Activated naive CD4-positive, alpha-beta T cell treated with anti-CD3 and anti-CD28 coated beads, Interleukin-2, amount 10 ng/mL, durations not matched to agents 7 days and 5 days (primary cell): ENCODE data around the gene GBF1.
"Not testable (repeated sequence)": the region's sequence is repeated elsewhere in the genome, so short reads cannot be mapped to it uniquely, and the experiment has no call there.

Experiments used
- CTCF ChIA-PET: fragments of 350-600 bp; sonication (Branson Sonifier 250); formaldehyde crosslinking; loops from one replicate; lab custom pipeline; 2021; ENCODE audit warnings: antibody characterized with exemption; lab: Charles Lee
- DNase-seq: peaks from one replicate; pipeline ENCODE4 v3.0.0-alpha.2; 2020
- H3K27ac Mint-ChIP-seq: one replicate; pipeline ENCODE4 v1.8.0; 2021; ENCODE audit warnings: mild to moderate bottlenecking, moderate library complexity, mixed read lengths
- H3K27me3 Mint-ChIP-seq: one replicate; pipeline ENCODE4 v1.8.0; 2021; ENCODE audit warnings: mild to moderate bottlenecking, mixed read lengths
- H3K36me3 Mint-ChIP-seq: one replicate; pipeline ENCODE4 v1.8.0; 2021; ENCODE audit warnings: mixed read lengths
- H3K4me1 Mint-ChIP-seq: one replicate; pipeline ENCODE4 v1.8.0; 2021; ENCODE audit warnings: mixed read lengths
- H3K4me3 Mint-ChIP-seq: one replicate; pipeline ENCODE4 v1.8.0; 2021; ENCODE audit warnings: mild to moderate bottlenecking, moderate library complexity, mixed read lengths
- H3K9me3 Mint-ChIP-seq: one replicate; pipeline ENCODE4 v1.8.0; 2021; ENCODE audit warnings: mixed read lengths

Gene GBF1

DNA sequence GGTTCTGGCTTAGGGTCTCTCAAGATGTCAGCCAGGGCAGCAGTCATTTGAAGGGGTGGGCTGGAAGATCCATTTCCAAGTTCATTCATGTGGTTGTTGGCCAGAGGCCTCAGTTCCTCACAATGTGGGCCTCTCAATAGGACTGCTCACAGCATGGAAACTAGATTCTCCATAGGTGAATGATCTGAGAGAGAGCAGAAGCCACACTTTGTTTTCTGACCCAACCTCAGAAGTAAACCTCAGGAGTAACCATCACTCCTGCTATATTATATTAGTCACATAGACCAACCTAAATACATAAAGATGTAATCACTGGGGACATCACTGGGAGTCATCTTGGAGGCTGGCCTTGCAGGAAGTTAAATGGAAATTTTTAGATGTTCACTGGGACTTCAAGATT, 42.2 kb downstream of the GBF1 start:
- Mint-ChIP-seq H3K27me3 (no peaks in the 10 kb centered on the region), H3K36me3 (peaks cover 24% of the 10 kb centered on the region), H3K9me3 (no peaks in the 10 kb centered on the region), H3K27ac (no peak overlapping the region), H3K4me1 (peaks cover 49% of the 10 kb centered on the region), H3K4me3 (no peak overlapping the region)
- no peak for DNase-seq
- CTCF ChIA-PET = interaction anchor here (0.9 to 1.6 kb wide), 3 partner anchors 8 to 65 kb away, joined by 3 to 4 read pairs (median 3); no protein-coding TSS in a partner anchor

DNA sequence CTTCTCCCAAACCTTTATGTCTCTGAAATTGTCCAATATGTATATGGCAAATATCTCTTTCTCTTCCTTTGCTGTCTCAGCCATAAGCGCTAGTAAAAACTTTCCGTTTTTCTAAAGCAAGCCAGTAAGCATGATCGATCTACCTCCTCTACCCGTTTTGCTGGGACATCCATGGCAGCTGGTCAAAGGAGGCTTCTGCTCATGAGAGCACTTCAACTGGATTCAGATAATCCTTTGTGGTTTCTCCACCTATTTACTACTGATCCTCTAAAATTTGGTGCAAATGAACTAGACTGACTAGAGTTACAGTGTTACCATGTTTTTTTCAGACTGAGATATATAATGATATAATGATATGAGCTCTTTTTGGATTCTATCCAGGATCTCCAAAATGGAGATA, 42.7 kb downstream of the GBF1 start:
- H3K27ac Mint-ChIP-seq = no peak overlapping the region
- no peak overlapping the region for H3K4me3 Mint-ChIP-seq
- peaks cover 23% of the 10 kb centered on the region for H3K36me3 Mint-ChIP-seq
- DNase-seq = no peak
- no peaks in the 10 kb centered on the region for H3K9me3 Mint-ChIP-seq
- CTCF ChIA-PET = interaction anchor here (1.4 to 1.6 kb wide), 2 partner anchors 9 to 58 kb away, joined by 3 to 4 read pairs; no protein-coding TSS in a partner anchor
- no peaks in the 10 kb centered on the region for H3K27me3 Mint-ChIP-seq
- peaks cover 44% of the 10 kb centered on the region for H3K4me1 Mint-ChIP-seq

DNA sequence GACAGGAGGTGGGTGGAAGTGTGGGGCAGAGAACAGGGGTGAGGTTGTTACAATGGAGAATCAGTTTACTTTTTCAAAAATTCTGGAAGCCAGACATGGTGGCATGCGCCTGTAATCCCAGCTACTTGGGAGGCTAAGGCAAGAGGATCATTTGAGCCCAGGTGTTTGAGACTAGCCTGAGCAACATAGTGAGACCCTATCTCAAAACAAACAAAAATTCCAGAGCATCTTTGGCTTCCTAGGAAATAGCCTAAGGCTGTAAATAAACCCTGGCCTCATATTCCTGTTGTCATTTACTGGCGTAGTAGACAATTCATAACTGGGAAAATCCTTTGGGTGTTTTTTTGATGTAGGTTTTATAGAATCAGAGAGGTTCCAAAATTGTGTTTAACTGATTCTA, 44.0 kb downstream of the GBF1 start:
- H3K4me3 Mint-ChIP-seq = no peak overlapping the region
- H3K4me1 Mint-ChIP-seq = peaks cover 30% of the 10 kb centered on the region
- no peak for DNase-seq
- peaks cover 20% of the 10 kb centered on the region for H3K36me3 Mint-ChIP-seq
- CTCF ChIA-PET = no interaction called here
- no peaks in the 10 kb centered on the region for H3K27me3 Mint-ChIP-seq
- no peaks in the 10 kb centered on the region for H3K9me3 Mint-ChIP-seq
- H3K27ac Mint-ChIP-seq = no peak overlapping the region

DNA sequence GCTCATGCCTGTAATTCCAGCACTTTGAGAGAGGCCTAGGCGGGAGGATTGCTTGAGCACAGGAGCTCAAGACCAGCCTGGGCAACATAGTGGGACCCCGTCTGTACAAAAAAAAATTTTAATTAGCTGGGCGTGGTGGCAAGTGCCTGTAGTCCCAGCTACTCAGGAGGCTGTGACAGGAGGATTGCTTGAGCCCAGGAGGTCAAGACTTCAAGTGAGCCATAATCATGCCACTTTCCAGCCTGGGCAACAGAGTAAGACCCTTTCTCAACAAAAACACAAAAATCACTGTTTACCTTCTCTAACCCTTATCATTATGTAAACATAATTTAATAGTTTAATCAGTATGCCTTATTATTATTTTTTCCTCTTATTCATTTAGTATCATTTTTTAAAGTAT, 44.5 kb downstream of the GBF1 start:
- H3K36me3 Mint-ChIP-seq = peaks cover 17% of the 10 kb centered on the region
- H3K4me3 Mint-ChIP-seq = no peak overlapping the region
- H3K27me3 Mint-ChIP-seq = no peaks in the 10 kb centered on the region
- no peak for DNase-seq
- H3K27ac Mint-ChIP-seq = no peak overlapping the region
- CTCF ChIA-PET = no interaction called here
- no peaks in the 10 kb centered on the region for H3K9me3 Mint-ChIP-seq
- peaks cover 26% of the 10 kb centered on the region for H3K4me1 Mint-ChIP-seq

DNA sequence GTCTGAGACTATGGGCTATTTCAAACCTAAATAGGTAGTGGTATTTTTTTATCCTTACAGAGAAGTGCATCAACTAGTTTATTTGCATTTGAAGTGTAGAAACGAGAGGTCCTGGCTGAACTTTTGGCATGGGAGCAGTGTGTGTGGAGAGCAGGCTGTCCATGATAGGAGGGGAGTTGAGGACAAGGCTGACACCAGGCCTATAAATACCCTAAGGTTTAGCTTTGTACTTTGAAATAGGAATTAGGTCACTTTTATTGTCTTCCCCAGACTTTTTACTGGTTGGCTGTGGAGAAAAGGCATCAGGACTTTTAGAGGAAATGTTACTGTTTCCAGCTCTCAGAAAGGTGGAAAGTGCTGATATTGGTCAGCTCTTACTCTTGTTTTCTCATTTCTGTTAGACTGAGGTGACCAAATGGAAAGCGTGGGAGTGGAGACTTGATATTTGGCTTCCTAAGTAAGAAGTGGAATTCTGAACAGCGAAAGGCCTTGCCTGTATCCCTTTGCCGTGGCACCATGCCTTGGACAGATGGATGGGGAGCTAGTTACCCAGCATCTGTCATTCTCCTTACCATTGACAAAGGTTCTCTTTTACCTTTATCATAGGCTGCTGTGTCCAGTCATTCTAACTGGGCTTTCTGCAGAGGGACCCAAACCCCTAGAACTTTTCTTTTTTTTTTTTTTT, 46.0 kb downstream of the GBF1 start:
- no peak overlapping the region for H3K4me3 Mint-ChIP-seq
- H3K36me3 Mint-ChIP-seq = peaks cover 11% of the 10 kb centered on the region
- H3K4me1 Mint-ChIP-seq = peaks cover 13% of the 10 kb centered on the region
- H3K9me3 Mint-ChIP-seq = no peaks in the 10 kb centered on the region
- no peak for DNase-seq
- CTCF ChIA-PET = no interaction called here
- H3K27ac Mint-ChIP-seq = no peak overlapping the region
- H3K27me3 Mint-ChIP-seq = no peaks in the 10 kb centered on the region

DNA sequence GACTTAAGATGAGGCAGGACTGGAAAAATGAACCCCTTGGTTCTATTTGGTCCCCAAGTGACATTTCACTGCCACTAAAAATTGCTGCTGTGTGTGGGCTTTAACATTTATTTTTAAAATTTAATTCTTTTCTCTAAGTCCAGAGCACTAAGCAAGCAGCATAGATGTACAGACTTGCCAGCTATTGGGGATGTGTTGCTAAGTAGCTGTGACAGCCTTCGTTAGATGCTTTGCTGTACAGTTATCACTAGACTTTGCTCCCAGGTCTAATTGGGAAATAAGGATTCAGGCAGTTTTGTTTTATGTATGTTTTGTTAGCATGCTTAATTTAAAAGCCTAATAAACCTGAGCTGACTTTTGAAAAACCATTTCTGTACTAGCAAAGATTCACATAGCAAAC, 51.8 kb downstream of the GBF1 start:
- no peak overlapping the region for H3K4me3 Mint-ChIP-seq
- H3K36me3 Mint-ChIP-seq = peaks cover 8% of the 10 kb centered on the region
- no peak overlapping the region for H3K27ac Mint-ChIP-seq
- CTCF ChIA-PET = interaction anchor here (1.1 to 1.7 kb wide), 3 partner anchors 13 to 65 kb away, joined by 3 to 4 read pairs (median 3); no protein-coding TSS in a partner anchor
- no peak for DNase-seq
- peaks cover 11% of the 10 kb centered on the region for H3K4me1 Mint-ChIP-seq
- no peaks in the 10 kb centered on the region for H3K27me3 Mint-ChIP-seq
- H3K9me3 Mint-ChIP-seq = no peaks in the 10 kb centered on the region

DNA sequence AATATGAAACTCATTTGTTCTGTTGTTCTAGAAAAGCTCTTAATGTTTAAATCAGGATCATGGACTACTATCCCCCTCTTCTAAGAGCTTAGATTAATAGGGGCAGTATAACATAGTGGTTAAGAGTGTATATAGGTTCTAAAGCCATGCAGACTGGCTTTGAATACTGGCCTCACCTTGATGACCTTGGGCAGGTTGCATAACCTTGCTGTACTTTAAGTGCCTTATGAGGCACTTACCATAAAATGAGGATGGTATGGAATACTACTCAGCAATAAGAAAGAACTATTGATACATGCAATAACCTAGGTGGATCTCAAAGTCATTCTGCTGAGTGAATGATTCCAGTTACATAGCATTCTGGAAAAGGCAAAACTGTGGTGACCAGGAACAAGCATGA, 53.6 kb downstream of the GBF1 start:
- Mint-ChIP-seq H3K4me1 (peaks cover 11% of the 10 kb centered on the region), H3K9me3 (no peaks in the 10 kb centered on the region), H3K27me3 (no peaks in the 10 kb centered on the region), H3K4me3 (no peak overlapping the region), H3K27ac (no peak overlapping the region), H3K36me3 (peaks cover 8% of the 10 kb centered on the region)
- DNase-seq = no peak
- CTCF ChIA-PET = interaction anchor here (0.7 kb wide), 1 partner anchor 13 kb away, joined by 3 read pairs; no protein-coding TSS in a partner anchor

DNA sequence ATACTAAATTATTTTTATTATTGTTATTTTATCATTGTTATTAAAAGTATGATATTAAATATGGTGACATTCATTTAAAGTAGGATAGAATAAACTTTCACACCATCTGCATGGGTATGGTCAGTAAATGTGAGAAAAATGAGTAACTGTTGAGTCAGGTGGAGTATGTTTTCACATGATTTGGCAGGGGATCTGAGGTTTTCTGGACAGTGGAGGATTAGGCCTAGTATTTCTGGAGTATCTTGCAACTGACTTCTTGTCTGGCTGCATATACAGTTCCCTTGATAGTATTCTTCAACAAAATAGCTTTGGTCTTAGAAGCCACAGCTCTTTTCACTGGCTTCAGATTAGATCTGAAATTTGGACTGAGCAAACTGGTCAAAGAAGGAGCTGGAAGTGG, 54.5 kb downstream of the GBF1 start:
- H3K4me3 Mint-ChIP-seq = no peak overlapping the region
- H3K27me3 Mint-ChIP-seq = no peaks in the 10 kb centered on the region
- no peaks in the 10 kb centered on the region for H3K9me3 Mint-ChIP-seq
- H3K4me1 Mint-ChIP-seq = peaks cover 11% of the 10 kb centered on the region
- no peak for DNase-seq
- H3K27ac Mint-ChIP-seq = peak overlapping the region; percentile 19
- CTCF ChIA-PET = interaction anchor here (0.5 kb wide), 1 partner anchor 900 kb away, joined by 3 read pairs; no protein-coding TSS in a partner anchor
- H3K36me3 Mint-ChIP-seq = peaks cover 8% of the 10 kb centered on the region

DNA sequence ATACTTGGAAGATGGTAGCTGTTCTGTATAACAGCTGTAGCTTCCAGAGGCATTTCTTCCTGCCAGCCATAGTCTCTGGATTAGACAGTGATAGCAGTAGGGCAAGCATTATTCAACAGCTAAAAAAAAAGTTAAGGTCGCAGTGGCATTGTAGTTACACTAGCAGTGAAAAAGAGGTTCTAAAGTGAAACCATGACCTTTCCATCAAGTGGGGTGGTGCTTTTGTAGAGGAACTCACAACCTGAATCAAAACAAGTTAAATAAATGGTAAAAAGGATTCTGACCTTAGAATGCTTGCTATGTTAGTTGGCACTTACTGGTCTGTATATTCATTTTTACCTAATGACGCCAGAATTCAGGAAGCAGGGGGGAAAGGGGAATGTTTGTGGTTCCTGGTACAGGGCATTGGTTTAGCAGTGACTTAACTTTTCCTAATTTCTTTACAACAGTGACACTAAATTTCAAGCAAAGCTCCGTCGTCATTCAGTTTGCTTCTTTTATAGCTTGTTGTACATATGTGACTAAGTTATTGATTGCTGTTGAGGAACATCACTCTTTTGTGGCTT, 55.0 kb downstream of the GBF1 start:
- DNase-seq = no peak
- Mint-ChIP-seq H3K4me3 (no peak overlapping the region), H3K9me3 (no peaks in the 10 kb centered on the region), H3K4me1 (peaks cover 11% of the 10 kb centered on the region), H3K27ac (peak overlapping the region; percentile 19), H3K36me3 (peaks cover 8% of the 10 kb centered on the region), H3K27me3 (no peaks in the 10 kb centered on the region)
- CTCF ChIA-PET = no interaction called here

DNA sequence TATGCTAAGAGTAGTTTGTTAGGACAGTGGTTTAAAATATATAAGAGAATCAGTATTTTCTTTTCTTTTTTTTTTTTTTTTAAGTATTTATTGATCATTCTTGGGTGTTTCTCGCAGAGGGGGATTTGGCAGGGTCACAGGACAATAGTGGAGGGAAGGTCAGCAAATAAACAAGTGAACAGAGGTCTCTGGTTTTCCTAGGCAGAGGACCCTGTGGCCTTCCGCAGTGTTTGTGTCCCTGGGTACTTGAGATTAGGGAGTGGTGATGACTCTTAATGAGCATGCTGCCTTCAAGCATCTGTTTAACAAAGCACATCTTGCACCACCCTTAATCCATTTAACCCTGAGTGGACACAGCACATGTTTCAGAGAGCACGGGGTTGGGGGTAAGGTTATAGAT, 55.6 kb downstream of the GBF1 start:
- H3K36me3 Mint-ChIP-seq, H3K27ac Mint-ChIP-seq, CTCF ChIA-PET: not testable (repeated sequence)

DNA sequence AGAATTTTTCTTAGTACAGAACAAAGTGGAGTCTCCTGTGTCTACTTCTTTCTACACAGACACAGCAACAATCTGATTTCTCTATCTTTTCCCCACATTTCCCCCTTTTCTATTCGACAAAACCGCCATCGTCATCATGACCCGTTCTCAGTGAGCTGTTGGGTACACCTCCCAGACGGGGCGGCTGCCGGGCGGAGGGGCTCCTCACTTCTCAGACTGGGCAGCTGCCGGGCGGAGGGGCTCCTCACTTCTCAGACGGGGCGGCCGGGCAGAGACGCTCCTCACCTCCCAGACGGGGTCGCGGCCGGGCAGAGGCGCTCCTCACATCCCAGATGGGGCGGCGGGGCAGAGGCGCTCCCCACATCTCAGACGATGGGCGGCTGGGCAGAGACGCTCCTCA, 56.0 kb downstream of the GBF1 start:
- H3K4me3 Mint-ChIP-seq, H3K9me3 Mint-ChIP-seq, H3K27ac Mint-ChIP-seq, CTCF ChIA-PET, DNase-seq, H3K36me3 Mint-ChIP-seq, H3K27me3 Mint-ChIP-seq: not testable (repeated sequence)
- peaks cover 11% of the 10 kb centered on the region for H3K4me1 Mint-ChIP-seq

More for the DNA sequence above, 55.6 kb downstream of the GBF1 start:
- not testable (repeated sequence) for H3K9me3 Mint-ChIP-seq, H3K4me3 Mint-ChIP-seq, DNase-seq, H3K27me3 Mint-ChIP-seq
- H3K4me1 Mint-ChIP-seq = peaks cover 11% of the 10 kb centered on the region

DNA sequence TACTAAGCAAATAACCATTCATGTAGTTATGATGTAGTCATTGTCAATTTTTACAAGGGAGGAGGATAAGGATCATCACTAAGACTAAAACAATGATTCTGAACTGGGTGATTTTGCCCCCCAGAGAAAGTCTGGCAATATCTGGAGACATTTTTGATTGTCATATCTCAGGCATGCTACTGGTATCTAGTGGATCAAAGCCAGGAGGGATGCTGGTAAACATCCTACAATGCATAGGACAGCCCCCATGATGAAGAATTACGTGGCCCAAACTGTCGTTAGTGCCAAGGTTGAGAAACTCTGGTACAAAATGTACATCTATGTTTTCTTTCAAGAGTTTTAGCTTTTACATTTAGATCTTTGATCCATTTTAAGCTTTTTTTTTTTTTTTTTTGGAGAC, 57.3 kb downstream of the GBF1 start:
- H3K36me3 Mint-ChIP-seq = peaks cover 12% of the 10 kb centered on the region
- H3K9me3 Mint-ChIP-seq = no peaks in the 10 kb centered on the region
- H3K27me3 Mint-ChIP-seq = no peaks in the 10 kb centered on the region
- peaks cover 11% of the 10 kb centered on the region for H3K4me1 Mint-ChIP-seq
- DNase-seq = no peak
- CTCF ChIA-PET = interaction anchor here (0.6 kb wide), 1 partner anchor 283 kb away, joined by 3 read pairs; no protein-coding TSS in a partner anchor
- H3K4me3 Mint-ChIP-seq = no peak overlapping the region
- H3K27ac Mint-ChIP-seq = no peak overlapping the region

DNA sequence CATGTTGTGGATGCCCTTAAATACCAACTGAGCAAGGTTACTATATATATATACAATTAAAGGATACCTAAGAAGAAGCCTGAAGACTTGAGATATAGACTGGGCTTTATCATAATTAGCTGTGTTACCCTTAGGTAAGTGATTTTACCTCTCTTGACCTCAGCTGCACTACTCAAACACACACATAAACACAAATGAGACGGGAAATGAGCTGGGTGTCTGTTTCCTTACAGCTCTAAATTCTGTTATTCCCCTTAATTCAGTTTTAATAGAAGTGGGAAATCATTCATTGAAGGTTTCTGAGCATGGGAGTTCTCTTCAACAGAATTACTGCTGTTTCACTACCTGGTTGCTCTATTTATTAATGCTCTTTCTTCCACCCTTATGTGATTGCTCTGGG, 60.7 kb downstream of the GBF1 start:
- Mint-ChIP-seq H3K27me3 (no peaks in the 10 kb centered on the region), H3K4me3 (no peak overlapping the region), H3K9me3 (no peaks in the 10 kb centered on the region), H3K27ac (no peak overlapping the region), H3K36me3 (peaks cover 13% of the 10 kb centered on the region), H3K4me1 (peaks cover 6% of the 10 kb centered on the region)
- CTCF ChIA-PET = no interaction called here
- no peak for DNase-seq

DNA sequence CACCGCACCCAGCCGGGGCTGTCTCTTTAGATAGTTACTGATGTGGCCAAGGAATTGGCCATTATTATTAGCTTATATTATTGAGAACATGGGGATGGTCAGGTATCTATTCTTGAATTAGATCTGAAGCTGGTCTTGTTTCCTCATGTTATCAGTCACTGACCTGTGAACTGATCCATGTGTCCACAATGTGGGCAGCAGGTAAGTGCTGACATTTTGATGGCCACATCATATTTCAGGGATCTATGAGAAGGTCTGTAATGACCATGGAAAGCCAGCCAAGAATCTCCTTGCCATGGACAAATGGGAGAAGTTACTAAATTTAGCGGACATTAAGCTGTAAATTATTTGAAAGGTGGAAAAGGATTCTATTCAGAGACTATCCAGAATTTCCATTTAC, 61.4 kb downstream of the GBF1 start:
- H3K4me1 Mint-ChIP-seq = peaks cover 13% of the 10 kb centered on the region
- no peak for DNase-seq
- no peaks in the 10 kb centered on the region for H3K9me3 Mint-ChIP-seq
- H3K4me3 Mint-ChIP-seq = no peak overlapping the region
- H3K36me3 Mint-ChIP-seq = peaks cover 13% of the 10 kb centered on the region
- H3K27ac Mint-ChIP-seq = no peak overlapping the region
- CTCF ChIA-PET = no interaction called here
- no peaks in the 10 kb centered on the region for H3K27me3 Mint-ChIP-seq

DNA sequence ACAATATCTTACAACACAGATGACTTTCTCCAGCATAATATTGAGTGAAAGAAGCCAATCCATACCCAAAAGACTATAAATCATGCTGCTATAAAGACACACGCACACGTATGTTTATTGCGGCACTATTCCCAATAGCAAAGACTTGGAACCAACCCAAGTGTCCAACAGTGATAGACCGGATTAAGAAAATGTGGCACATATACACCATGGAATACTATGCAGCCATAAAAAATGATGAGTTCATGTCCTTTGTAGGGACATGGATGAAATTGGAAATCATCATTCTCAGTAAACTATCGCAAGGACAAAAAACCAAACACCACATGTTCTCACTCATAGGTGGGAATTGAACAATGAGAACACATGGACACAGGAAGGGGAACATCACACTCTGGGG, 63.0 kb downstream of the GBF1 start:
- not testable (repeated sequence) for H3K27me3 Mint-ChIP-seq, H3K9me3 Mint-ChIP-seq, DNase-seq, H3K4me3 Mint-ChIP-seq, H3K27ac Mint-ChIP-seq
- Mint-ChIP-seq H3K4me1 (peaks cover 19% of the 10 kb centered on the region), H3K36me3 (peaks cover 11% of the 10 kb centered on the region)
- CTCF ChIA-PET = interaction anchor here (0.7 kb wide), 1 partner anchor 37 kb away, joined by 3 read pairs; no protein-coding TSS in a partner anchor
